Measurements from ENCODE around the gene UNK. TPM values are rescaled to one million over a fixed set of nuclear protein-coding genes. Genes with fewer than 3 reads are reported as not detected.
"Not testable (repeated sequence)": the region's sequence is repeated elsewhere in the genome, so short reads cannot be mapped to it uniquely, and the experiment has no call there.

UNK gene
- total RNA-seq, 2 donors from 2014 or later, result 18.4 to 59.7 TPM

DNA sequence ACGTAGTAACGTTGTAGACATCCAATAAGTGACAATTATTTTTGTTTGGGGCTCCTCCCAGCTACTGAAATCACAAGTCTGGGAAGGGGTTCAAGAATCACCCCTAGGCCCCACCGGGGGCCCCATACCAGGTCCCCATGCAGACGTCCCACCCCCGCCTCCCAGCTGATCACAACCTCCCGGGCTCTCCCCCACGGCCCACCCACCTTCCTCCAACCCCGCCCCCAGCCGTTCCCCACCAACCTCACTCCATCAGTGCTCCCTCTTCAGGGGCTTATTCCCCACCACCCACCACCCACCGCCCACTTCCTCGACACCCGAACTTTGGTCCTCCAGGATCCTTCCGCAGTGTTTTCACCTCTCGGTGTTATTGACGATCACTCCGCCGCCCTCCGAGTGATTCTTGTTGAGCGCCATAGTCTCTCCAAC lies 70.3 kb downstream of the UNK start:
- WGBS, 2 donors, result 0 to 2% methylated on average over 13 to 19 of the region's 19 CpGs
- DNase-seq, result no peak
- H3K4me3 ChIP-seq, result peak overlapping the region; percentile 50 to 55
- H3K36me3 ChIP-seq (replicated peaks in 1 of 2; ENCODE audit: insufficient read depth in 1 of 2, low read depth in 2 of 2), result peaks cover 0 to 12% of the 10 kb centered on the region in 2 donors
- peak overlapping the region; percentile 89 to 98 (median 96) for H3K27ac ChIP-seq
- peaks cover 37% of the 10 kb centered on the region for H3K4me1 ChIP-seq
- peak; percentile 3 for ATAC-seq
- intact Hi-C loops (cut with DNase I), result no loop called here
- no peaks in the 10 kb centered on the region for H3K9me3 ChIP-seq
- H3K27me3 ChIP-seq, result no peaks in the 10 kb centered on the region
- TF ChIP-seq, protein P1, sequence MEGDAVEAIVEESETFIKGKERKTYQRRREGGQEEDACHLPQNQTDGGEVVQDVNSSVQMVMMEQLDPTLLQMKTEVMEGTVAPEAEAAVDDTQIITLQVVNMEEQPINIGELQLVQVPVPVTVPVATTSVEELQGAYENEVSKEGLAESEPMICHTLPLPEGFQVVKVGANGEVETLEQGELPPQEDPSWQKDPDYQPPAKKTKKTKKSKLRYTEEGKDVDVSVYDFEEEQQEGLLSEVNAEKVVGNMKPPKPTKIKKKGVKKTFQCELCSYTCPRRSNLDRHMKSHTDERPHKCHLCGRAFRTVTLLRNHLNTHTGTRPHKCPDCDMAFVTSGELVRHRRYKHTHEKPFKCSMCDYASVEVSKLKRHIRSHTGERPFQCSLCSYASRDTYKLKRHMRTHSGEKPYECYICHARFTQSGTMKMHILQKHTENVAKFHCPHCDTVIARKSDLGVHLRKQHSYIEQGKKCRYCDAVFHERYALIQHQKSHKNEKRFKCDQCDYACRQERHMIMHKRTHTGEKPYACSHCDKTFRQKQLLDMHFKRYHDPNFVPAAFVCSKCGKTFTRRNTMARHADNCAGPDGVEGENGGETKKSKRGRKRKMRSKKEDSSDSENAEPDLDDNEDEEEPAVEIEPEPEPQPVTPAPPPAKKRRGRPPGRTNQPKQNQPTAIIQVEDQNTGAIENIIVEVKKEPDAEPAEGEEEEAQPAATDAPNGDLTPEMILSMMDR (IDR thresholded peaks at IDR 0.05), result peak in 1 of 7 experiments; percentile 27
- no peak for TF ChIP-seq POLR2A (IDR thresholded peaks at IDR 0.05)

DNA sequence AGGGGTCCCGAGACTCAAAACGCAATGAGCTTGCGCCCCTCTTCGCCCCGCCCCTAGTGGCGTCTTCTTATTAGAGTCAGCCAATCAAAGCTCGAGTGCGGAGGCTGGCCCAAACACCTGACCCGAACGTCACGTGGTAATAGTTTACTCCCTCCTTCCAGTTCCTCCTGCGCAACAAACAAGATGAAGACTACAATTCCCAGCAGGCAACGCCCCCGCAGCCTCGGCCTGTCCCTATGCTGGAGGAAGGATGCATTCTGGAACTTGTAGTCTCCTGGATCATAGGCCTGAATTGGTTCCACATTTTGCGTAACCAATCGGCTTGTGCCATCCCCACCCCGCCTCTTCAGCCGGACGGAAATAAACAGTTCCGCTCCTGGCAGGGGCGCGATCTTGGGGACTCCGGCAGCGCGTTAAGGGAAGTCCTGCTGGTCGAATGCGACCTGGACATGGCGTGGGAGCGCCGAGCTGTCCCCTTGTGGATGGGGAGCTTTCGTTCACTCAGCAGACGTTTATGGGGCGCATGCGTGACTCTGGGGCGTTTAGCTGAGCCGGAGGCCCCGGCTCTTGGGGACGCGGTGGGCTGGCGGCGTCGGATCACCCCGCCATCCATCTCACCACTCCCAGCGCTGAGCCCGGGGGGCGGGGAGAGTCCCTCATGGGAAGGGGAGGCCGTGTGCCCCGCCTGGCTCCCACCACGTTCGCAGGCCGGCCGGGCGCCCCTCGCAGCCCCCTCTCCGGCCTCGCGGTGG lies 70.9 kb downstream of the UNK start, which contains the start of gene WBP2:
TSS of gene WBP2 (minus strand) at position 26 of the 752 bp plus-strand sequence. CDS start 38 bp downstream, outside the sequence.
- peaks cover 0 to 10% of the 10 kb centered on the region in 2 donors for H3K36me3 ChIP-seq (replicated peaks in 1 of 2; ENCODE audit: insufficient read depth in 1 of 2, low read depth in 2 of 2)
- DNase-seq (peak; percentile 97 to 100 (median 99)), ATAC-seq (peak; percentile 94)
- no peaks in the 10 kb centered on the region for H3K9me3 ChIP-seq
- H3K27ac ChIP-seq, result peak within 1 kb of the TSS; percentile 95 to 99 (median 97)
- 0 to 2% methylated on average over 14 to 58 of the region's 58 CpGs for WGBS, 2 donors
- H3K27me3 ChIP-seq, result no peaks in the 10 kb centered on the region
- TF ChIP-seq, protein P1 (IDR thresholded peaks at IDR 0.05), result peak in 5 of 7 experiments; percentile 3 to 50 (median 29)
- TF ChIP-seq POLR2A (IDR thresholded peaks at IDR 0.05), result peak; percentile 95 to 99 (median 99)
- peak within 1 kb of the TSS; percentile 57 to 98 for H3K4me3 ChIP-seq
- intact Hi-C loops (cut with DNase I), result no loop called here
- H3K4me1 ChIP-seq, result peaks cover 35% of the 10 kb centered on the region

DNA sequence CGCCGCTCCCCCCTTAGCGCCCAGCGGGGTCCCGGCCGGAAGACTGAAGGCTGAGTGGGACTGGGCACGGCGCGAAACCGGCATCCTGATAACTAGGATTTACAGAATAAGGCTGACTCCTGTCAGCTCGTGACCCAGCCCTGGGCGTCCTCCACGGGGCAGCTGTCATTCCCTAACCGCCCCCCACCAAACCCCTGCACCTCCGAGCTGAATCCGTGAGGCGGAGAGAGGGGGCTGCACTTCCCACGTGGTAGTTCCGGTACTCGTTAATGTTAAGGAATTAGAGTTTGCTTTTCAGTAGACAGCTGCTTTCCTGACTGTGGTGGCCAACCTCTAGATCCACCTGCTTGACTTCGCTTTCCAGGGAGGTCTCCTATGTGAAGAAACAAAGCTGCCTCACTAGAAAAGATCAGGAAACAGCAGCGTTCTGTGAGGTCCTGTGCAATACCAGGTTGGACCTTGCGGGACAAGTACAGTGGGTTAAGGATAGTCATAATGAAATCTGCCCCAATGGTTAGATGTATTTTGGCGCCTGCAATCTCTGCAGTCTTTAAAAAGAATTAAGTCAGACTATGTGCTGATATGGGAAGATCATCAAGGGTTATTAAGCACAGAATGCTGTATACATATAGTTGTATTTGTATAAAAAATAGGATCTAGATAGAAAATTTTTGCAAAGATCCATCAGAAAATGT lies 71.6 kb downstream of the UNK start:
- peaks cover 0 to 3% of the 10 kb centered on the region in 2 donors for H3K36me3 ChIP-seq (replicated peaks in 1 of 2; ENCODE audit: insufficient read depth in 1 of 2, low read depth in 2 of 2)
- no peaks in the 10 kb centered on the region for H3K27me3 ChIP-seq
- WGBS, 2 donors, result 2 to 4% methylated on average over 13 to 24 of the region's 24 CpGs
- peak; percentile 9 for ATAC-seq
- peak overlapping the region; percentile 95 to 99 (median 97) for H3K27ac ChIP-seq
- H3K4me3 ChIP-seq, result peak overlapping the region; percentile 57 to 98
- H3K9me3 ChIP-seq, result no peaks in the 10 kb centered on the region
- intact Hi-C loops (cut with DNase I), result no loop called here
- H3K4me1 ChIP-seq, result peaks cover 28% of the 10 kb centered on the region
- TF ChIP-seq, protein P1 (IDR thresholded peaks at IDR 0.05), result peak in 2 of 7 experiments; percentile 9
- no peak for TF ChIP-seq POLR2A (IDR thresholded peaks at IDR 0.05)
- peak in 3 of 4 donors; percentile 35 to 54 (median 49) for DNase-seq

DNA sequence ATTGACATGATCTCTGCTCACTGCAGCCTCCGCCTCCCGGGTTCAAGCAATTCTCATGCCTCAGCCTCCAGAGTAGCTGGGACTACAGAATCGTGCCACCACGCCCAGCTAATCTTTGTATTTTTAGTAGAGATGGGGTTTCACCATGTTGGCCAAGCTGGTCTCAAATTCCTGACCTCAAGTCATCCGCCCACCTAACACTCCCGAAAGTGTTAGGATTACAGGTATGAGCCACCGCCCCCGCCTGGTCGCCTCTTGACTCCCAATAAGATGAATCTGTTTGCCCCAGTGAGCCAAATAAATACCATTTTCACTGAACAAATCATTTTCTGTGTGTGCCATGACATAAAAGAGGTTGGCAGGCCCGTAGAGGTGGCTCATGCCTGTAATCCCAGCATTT lies 74.8 kb downstream of the UNK start:
- H3K4me1 ChIP-seq; ATAC-seq; H3K4me3 ChIP-seq; H3K27me3 ChIP-seq; H3K36me3 ChIP-seq (replicated peaks in 1 of 2; ENCODE audit: insufficient read depth in 1 of 2, low read depth in 2 of 2); DNase-seq; H3K9me3 ChIP-seq; intact Hi-C loops (cut with DNase I): not testable (repeated sequence)
- peak overlapping the region in 1 of 4 donors; percentile 57 for H3K27ac ChIP-seq
- WGBS, 2 donors, result 83 to 86% methylated on average over 10 of the region's 10 CpGs

DNA sequence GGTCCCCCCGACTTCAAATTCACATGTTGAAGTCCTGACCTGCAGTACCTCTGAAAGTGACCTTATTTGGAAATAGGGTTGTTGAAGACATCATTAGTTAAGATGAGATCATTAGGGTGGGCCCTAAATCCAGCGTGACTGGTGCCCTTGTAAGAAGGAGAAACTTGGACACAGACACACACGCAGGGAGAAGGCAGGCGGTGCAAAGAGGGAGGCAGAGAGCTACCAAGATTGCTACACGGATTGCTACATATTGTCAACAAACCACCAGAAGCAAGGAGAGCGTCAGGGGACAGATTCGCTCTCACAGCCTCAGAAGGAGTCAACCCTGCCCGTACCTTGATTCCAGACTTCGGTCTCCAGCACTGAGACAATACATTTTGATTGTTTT lies 77.3 kb downstream of the UNK start:
- intact Hi-C loops (cut with DNase I), result no loop called here
- H3K27me3 ChIP-seq, result no peaks in the 10 kb centered on the region
- TF ChIP-seq, protein P1 (IDR thresholded peaks at IDR 0.05), result no peak
- no peak for TF ChIP-seq POLR2A (IDR thresholded peaks at IDR 0.05)
- DNase-seq, result no peak
- no peaks in the 10 kb centered on the region for H3K9me3 ChIP-seq
- ATAC-seq, result no peak
- no peak overlapping the region for H3K27ac ChIP-seq
- no peak overlapping the region for H3K4me3 ChIP-seq
- H3K36me3 ChIP-seq (replicated peaks in 1 of 2; ENCODE audit: insufficient read depth in 1 of 2, low read depth in 2 of 2), result no peaks in the 10 kb centered on the region
- H3K4me1 ChIP-seq, result no peaks in the 10 kb centered on the region
- WGBS, 2 donors, result 76 to 79% methylated on average over 9 of the region's 9 CpGs
